Measurements from ENCODE around the gene UBALD1.
A peak's percentile ranks its signal among the peaks of the same experiment; 100 is the strongest.

Gene UBALD1

DNA sequence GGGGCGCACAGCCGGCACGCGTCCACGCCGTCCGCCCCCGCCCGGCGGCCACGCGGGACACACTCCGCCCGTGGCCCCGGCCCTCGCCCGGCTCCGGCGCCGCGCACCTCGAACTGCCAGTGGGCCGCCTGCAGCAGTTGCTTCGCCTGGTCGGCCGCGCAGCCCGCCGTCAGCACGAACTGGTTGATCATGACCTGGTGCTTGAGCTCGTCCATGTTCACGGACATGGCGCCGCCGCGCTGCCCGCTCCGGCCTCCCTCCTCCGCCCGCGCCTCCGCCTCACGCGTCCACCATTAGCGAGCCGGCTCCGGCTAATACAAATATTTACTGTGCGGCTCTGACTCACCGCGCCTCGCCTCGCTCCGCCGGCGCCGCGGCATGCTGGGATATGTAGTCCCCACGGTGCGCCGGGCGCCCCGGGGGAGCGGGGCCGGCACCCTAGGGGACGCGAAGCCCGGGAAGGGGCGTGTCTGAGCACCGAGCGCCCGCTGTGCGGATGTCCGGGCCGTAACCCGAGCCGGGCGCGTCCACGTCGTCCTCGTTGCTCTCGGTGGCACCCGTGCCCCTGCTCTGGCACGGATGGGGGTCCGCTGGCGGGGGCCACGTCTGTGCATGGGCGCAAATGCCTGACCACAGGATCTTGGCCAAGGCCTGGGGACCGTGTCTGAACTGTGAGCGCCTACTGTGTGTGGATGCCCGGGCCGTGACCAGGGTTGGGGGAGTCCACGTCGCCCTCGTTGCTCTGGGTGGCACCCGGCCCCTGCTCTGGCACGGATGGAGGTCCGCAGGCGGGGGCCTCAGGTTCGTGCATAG, at the start of gene UBALD1:
UBALD1 (minus strand) TSS at position 318 of the 813 bp plus-strand sequence; CDS start at position 227, 91 bp downstream.
- TF ChIP-seq, protein P1, sequence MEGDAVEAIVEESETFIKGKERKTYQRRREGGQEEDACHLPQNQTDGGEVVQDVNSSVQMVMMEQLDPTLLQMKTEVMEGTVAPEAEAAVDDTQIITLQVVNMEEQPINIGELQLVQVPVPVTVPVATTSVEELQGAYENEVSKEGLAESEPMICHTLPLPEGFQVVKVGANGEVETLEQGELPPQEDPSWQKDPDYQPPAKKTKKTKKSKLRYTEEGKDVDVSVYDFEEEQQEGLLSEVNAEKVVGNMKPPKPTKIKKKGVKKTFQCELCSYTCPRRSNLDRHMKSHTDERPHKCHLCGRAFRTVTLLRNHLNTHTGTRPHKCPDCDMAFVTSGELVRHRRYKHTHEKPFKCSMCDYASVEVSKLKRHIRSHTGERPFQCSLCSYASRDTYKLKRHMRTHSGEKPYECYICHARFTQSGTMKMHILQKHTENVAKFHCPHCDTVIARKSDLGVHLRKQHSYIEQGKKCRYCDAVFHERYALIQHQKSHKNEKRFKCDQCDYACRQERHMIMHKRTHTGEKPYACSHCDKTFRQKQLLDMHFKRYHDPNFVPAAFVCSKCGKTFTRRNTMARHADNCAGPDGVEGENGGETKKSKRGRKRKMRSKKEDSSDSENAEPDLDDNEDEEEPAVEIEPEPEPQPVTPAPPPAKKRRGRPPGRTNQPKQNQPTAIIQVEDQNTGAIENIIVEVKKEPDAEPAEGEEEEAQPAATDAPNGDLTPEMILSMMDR (IDR thresholded peaks at IDR 0.05; ENCODE audit: extremely low read depth, insufficient read depth, missing control alignments): no peak
- in situ Hi-C loops (cut with MboI; ENCODE audit: low pct_unique_long_range_greater_than_20kb, low sequenced_read_pairs, unreplicated experiment): no loop called here
- DNase-seq (ENCODE audit: low spot score): peak; percentile 97

GRCh38 chr16:4663777-4664465, 49.2 kb upstream of the UBALD1 start:
- TF ChIP-seq, protein P1 (IDR thresholded peaks at IDR 0.05; ENCODE audit: extremely low read depth, insufficient read depth, missing control alignments): no peak
- in situ Hi-C loops (cut with MboI; ENCODE audit: low pct_unique_long_range_greater_than_20kb, low sequenced_read_pairs, unreplicated experiment): no loop called here
- no peak for DNase-seq (ENCODE audit: low spot score)

DNA sequence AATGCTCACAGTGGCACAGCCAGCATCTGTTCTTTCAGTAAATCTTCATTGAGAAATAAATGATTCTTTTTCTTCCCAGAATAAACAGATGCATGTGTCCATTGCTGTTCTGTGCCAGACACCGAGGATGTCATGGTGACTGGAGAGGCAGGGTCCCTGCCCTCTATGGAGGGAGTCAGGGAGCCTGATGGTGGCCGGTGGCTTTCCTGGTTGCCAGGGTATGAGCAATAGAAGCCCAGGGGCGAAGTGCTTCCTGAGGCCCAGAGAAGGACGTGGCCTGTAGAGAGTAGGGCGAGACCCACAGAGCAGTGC, 48.7 kb upstream of the UBALD1 start:
- TF ChIP-seq, protein P1 (IDR thresholded peaks at IDR 0.05; ENCODE audit: extremely low read depth, insufficient read depth, missing control alignments): no peak
- in situ Hi-C loops (cut with MboI; ENCODE audit: low pct_unique_long_range_greater_than_20kb, low sequenced_read_pairs, unreplicated experiment): no loop called here
- no peak for DNase-seq (ENCODE audit: low spot score)

DNA sequence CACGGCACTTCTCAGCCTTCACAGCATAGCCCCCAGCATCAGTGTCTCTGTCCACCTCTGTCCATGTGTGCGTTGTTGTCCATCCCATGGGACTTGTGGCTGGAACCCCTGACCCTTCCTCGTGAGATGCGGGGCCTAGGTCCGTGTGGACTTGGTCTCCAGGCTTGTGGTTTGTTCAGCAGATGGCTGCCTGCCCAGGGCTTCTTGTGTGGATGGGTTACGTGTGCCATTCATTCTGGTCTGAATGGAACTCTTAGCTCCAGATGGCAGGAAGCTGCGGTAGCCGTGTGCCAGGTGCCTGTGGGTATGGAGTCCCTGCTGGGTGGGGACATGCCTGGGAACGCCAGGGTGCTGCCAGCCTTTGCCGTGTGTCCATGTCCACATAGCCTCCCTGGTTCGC, 47.0 kb upstream of the UBALD1 start:
- no peak for DNase-seq (ENCODE audit: low spot score)
- TF ChIP-seq, protein P1 (IDR thresholded peaks at IDR 0.05; ENCODE audit: extremely low read depth, insufficient read depth, missing control alignments): no peak
- in situ Hi-C loops (cut with MboI; ENCODE audit: low pct_unique_long_range_greater_than_20kb, low sequenced_read_pairs, unreplicated experiment): no loop called here

- TF ChIP-seq, protein P1 (IDR thresholded peaks at IDR 0.05; ENCODE audit: extremely low read depth, insufficient read depth, missing control alignments): no peak
- in situ Hi-C loops (cut with MboI; ENCODE audit: low pct_unique_long_range_greater_than_20kb, low sequenced_read_pairs, unreplicated experiment): no loop called here
- DNase-seq (ENCODE audit: low spot score): peak; percentile 87
Observed at GRCh38 chr16:4660454-4661007, 45.8 kb upstream of the UBALD1 start.

GRCh38 chr16:4659363-4660353, 45.0 kb upstream of the UBALD1 start:
- TF ChIP-seq, protein P1 (IDR thresholded peaks at IDR 0.05; ENCODE audit: extremely low read depth, insufficient read depth, missing control alignments): no peak
- in situ Hi-C loops (cut with MboI; ENCODE audit: low pct_unique_long_range_greater_than_20kb, low sequenced_read_pairs, unreplicated experiment): no loop called here
- no peak for DNase-seq (ENCODE audit: low spot score)

All from GM13977 (cell line).